Umbilical cord (tissue), 2 donors: Measurements from ENCODE around the gene MRO. TPM values are rescaled to one million over a fixed set of nuclear protein-coding genes. Genes with fewer than 3 reads are reported as not detected.
"Not testable (repeated sequence)": the region's sequence is repeated elsewhere in the genome, so short reads cannot be mapped to it uniquely, and the experiment has no call there.

Source experiments
- DNase-seq: peaks from one replicate; pipeline ENCODE4 v3.0.0-alpha.2; 2015; ENCODE audit warnings: low spot score
- total RNA-seq: library from RNA; depleted of rRNA; stranded (reverse); fragments of >200 nt; gene quantifications from one replicate; pipeline ENCODE4 v1.2.3, GENCODE V29; 2014; ENCODE audit warnings: low replicate concordance; ENCODE audit not compliant: insufficient read depth

The MRO gene
- total RNA-seq, 1 donor from 2014 or later = 1.9 TPM

DNA sequence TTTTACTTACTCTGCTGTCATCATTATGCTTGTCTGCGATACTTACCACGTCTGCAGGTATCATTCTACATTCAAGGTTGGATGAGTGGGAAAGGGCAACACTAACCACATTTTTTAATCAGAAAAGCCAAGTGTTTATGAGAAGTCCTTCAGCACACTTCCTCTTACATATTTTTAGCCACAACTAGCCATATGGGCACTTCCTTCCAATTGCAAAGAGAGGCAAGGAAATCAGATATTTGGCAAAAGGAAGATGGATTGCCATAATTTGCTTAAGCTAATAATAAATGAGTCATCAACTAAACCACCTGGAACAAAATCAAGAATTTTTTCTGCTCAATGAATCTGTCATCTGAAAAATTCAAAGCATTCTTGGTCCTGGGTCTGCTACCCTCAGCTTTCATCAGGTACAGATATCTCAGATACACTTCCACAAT lies 16.7 kb upstream of the MRO start:
- DNase-seq = peak; percentile 22

DNA sequence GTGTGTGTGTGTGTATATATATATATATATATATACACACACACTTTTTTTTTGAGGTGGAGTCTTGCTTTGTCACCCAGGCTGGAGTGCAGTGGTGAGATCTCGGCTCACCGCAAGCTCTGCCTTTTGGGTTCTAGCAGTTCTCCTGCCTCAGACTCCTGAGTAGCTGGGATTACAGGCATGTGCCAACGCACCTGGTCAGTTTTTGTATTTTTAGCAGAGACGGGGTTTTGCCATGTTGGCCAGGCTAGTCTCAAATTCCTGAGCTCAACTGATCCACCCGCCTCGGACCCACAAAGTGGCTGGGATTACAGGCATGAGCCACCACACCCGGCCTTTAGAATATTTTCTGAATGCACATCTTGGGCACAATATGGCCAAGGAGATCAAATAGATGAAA lies 13.7 kb upstream of the MRO start:
- not testable (repeated sequence) for DNase-seq

DNA sequence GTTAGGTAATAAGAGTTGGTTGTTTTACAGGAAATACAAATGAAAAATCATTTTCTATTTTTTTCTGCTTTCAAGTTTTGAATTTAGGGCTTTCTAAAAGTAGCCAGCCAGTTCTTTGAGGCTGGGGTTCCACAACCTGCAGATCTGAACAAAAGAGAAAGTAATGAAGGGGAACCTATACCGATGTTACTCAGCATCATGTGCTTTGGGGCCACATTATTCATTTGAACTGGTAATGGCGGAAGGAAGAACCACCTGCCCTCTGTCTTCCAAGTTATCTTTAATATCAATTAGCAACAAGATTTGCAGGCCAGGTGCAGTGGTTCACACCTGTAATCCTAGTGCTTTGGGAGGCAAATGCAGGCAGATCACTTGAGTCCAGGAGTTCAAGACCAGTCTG lies 12.9 kb upstream of the MRO start:
- DNase-seq = no peak

DNA sequence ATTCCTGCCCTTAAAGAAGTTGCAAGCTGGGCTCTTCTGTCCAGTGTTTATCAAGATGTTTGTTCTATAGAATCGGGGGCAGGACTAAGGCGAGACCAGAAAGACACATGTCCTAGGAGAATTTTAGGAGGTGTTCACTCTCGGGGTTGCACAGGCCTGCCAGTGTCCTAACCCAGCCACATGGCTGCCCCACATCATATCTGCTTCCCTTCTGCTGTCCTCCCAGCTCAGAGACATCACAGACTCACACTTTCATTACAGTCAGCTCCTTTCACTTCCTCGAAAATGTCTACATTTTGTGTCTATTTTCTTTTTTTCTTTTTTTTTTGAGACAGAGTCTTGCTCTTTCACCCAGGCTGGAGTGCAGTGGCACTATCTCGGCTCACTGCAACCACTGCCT lies 10.7 kb upstream of the MRO start:
- peak; percentile 28 for DNase-seq

DNA sequence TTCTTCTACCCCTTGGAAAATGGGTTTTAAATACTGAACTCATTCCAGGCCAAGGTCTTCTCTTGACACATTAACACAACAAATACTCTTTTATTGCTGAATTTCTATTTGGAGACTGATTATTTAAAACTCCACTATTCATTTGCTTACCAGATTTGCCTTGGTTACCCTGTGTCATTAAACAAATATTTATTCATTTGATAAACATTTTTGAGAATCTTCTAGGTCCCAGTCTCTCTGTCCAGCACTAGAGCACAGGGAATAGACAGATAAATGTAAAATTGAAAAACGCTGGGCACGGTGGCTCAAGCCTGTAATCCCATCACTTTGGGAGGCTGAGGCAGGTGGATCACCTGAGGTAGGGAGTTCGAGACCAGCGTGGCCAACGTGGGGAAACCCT lies 9.8 kb upstream of the MRO start:
- no peak for DNase-seq

DNA sequence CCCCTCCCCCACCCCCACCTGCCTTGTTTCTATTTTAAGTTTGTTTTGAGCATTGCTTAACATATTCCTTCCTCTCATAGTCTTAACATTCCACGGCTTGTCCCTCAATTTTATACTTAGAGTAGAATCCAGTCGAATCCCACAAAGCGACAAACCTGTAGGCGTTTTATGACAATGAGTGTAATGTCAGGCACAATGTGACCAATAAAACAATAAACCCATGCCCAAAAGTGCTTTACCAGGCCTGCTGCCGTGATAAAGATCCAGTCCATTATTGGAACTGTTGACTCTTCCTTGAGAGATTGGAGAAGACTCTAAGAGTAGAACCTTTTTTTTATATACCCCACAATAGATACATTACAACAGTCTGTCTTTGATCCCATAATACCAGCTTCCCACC lies 6.2 kb upstream of the MRO start:
- DNase-seq = no peak

DNA sequence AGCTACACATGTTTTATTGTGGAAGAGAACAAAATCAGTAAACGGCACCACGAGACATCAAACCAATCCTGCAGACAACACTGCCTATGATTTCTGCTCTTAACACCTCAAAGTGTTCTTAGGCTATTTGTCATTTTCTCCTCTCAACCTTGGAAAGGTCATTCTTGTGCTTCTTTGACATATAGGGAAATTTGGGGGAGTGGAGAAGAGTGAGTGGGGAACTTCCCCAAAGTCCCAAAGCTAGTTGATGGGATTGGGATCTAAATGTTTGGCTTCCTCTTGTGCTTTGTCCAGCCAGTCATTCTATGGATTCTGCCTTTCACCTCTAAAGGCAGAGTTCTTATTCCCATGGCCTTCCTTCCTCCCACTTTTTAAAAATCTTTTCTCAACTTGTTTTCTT lies 5.8 kb upstream of the MRO start:
- no peak for DNase-seq

DNA sequence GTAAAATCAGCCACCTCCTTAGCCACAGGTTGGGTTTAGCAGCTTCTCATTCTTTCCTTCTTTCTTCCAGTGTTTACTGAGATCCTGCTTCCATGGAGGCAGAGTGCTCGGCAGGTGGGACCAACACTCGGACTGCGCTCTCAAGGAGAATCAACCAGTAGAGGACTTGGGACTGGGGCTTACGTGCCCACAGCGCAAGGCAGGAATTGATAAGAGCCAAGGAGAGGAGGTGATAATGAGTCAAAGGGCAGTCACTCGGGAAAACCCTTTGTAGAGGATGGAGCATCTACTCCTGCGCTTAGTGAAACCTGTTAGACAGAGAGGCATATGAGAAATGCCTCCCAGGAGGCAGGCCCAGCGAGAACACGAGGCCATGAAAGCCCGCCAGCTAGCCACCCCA lies 2.9 kb upstream of the MRO start:
- DNase-seq = no peak

DNA sequence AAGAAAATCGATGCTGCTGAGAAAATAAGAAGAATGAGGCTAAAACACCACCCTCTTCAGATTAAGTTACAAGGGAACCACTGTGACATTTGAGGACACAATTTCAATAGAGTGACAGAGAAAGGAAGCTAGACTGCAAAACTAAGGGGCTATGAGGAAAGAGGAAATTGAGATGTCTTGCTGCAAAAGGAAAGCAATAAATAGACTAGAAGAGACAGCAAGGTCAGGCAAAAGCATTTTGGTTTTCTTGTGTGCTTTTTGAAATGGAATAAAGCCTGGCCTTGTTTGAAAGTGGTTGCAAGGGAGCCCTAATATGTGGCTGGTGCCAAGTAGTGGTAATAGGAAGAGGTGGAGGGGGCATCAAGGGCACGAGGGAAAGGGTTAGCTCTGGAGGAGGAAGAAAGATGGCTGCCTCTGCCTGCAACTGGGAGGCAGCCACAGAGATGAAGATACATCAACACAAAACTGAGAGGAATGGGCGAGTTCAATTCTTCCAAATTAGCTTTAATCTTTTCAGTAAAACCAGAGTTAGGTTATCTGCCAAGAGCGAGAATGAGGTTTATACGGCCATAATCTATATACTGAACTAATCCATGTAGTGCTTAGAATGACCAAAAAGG lies 1.2 kb upstream of the MRO start:
- peak; percentile 25 for DNase-seq

DNA sequence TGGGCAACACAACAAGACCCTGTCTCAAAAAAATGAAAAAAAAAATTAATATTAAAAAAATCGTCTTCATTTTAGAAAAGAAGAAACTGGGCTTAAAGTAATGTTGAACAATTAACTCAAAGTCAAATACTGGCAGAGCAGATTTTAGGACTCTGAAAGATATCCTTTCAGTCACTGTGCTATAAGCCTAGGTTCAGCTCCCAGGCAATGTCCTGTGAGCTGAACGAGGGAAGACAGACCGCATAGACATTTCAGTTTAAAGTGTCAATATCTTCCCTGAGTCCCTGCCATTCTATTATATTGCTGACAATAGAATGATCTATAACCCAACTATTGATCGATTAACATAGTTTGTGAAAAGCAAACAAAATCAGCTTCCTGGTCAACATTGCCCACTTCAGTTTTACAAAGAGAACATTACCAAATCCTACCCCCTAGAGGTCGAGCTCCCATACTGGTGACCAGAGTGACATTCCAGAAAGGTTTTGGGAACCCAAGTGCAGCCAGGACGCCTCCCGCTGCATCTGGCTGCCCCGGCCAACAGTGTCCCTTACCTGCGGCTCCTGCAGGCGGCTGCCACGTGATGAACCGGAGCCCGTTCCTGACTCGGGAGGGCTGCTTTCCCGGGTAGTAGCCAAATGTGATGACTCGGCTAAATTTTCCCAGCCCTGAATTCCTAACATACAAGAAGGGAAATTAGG lies 639 bp downstream of the MRO start:
- DNase-seq = peak; percentile 19

DNA sequence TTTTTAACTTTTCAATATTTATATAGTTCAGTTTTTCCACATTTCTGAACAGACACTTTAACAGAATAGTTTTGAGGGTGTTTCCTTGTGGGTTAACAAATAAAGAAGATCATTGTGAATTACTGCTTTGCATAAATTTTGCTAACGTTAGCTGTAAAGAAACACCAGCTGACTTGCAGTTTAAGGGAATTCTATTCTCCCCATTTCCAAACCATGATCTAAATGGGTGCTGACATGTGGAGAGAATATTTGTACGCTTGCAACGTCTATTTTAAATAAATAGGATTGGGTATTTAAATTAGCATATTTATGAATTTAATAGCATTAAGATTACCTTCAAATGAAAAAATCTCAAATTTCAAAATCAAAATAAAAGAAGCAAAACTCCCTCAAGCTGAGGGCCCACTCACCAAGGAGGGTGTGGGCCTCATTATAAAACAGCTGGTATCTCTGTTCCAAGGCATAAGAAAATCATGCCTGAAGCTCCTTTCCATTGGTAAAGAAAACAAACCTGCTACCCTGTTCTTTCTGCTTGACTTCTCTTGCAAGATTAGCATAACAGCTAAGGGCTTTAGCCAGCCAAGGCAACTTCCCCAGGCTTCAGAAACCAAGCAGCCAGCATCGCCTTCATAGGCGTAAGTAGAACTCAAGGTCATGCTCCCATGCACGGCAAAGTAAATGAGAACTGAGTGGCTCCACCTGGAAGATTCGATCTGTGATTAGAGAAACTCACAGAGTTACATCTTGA lies 3.2 kb downstream of the MRO start:
- DNase-seq = no peak

DNA sequence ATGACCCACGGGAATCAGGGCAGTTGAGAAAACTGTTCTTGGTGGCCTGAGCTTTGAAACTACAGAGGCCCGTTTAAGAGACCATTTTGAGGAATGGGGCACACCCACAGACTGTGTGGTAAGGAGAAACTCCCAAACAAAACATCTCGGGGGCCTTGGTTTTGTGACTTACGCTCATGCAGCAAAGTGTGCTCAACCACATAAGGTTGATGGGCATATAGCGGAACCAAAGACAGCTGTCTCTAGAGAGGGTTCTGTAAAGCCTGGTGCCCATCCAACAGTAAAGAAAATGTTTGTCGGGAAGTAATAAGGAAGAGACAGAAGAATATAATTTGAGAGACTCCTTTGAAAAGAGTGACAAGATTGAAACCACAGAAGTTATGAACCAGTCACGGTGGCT lies 5.4 kb downstream of the MRO start:
- no peak for DNase-seq

DNA sequence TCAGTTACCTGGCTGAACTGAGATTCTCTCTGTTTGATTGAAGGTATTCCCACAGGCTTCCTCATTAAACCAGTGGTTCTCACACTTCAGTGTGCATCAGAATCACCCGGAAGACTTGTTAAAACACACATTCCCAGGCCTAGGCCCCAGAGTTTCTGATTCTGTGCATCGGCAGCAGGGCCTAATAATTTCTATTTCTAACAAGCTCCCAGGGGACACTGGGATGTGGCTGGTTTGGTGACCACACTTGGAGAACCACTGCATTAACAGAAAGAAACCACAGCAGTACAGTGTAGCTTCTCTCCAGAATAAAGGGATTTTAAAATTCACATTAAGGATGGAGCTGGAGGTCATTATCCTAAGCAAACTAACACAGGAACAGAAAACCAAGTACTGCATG lies 6.5 kb downstream of the MRO start:
- DNase-seq = no peak

DNA sequence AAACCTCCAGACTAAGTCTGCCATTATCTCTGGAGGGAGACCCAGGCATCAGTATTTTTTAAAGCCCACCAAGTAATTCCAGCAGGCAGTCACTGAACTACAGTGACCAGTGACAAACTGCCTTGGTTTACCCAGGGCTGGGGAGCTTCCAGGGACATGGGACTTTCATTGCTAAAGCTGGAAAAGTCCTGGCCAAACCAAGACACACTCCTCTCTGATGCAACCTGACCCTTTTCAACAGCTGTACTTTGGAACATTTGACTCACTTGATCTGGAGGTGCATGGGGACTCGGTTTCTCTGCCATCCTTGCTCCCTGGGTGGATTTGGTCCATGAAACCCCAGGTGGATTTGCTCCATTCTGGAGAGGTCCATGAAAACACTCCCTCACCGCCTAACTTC lies 7.0 kb downstream of the MRO start:
- no peak for DNase-seq

DNA sequence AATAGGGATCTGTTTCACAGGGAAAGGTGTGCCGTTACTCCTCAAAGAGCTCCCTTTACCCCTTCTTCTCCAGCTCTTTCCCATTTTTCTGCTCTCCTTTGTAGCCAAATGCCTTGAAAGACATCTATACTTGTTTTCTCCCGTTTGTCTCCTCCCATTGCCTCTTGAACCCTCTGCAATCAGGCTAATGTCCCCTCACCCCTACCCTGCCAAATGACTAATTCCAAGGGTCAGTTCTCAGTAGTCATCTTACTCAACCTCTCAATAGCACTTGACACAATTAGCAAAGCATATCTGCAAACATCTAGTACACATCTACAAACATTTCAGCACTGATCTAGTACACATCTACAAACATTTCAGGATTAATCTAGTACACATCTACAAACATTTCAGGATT lies 12.6 kb downstream of the MRO start:
- DNase-seq = no peak

DNA sequence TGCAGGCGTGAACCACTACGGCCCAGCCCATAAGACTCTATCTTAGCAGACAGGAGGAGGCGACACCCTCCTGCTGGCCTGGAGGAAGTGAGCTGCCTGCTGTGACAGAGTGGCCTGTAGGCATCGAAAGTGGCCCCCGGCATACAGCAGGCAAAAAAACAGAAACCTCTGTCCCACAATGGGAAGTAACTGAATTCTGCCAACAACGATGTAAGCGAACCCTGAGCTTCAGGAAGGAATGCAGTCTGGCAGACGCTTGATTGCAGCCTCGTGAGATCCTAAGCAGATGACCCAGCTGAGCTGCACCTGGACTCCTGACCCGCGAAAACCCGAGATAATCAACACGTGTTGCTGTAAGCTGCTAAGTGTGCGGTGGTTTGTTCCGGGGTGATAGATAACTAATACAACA lies 13.6 kb downstream of the MRO start:
- DNase-seq = peak; percentile 40

DNA sequence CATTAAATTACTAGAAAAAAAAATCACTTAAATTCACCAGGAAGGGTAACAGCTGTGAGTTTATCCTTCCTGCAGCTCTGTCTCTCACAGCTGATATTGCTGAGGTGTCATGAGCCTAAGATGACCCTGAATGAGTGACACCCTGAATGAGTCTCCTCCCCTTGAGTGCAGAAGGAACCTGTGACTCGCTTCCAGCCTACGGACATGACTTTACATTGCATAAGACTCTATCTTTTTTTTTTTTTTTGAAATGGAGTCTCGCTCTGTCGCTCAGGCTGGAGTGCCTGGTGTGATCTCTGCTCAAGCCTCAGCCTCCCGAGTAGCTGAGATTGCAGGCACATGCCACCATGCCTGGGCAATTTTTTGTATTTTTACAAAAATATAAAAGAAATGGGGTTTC lies 14.1 kb downstream of the MRO start:
- no peak for DNase-seq

DNA sequence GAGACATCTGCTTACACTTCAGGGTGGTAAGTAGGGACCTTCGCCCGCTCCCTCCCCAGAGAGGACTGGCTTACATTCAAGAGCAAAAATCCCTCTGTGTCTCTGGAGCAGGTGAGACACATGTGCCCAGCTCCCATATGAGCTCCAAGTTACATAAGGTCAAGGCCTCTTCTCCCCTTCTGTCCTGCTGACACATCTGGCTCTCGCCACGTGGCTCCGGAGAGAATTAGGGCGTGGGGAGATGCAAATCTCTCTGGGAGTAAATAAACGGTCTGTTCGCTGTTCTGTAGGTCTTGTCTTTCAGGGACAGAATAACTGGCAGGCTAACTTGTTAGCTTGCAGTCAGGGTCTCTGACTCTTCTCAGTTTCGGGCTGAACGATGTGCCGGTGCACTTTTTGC lies 16.2 kb downstream of the MRO start:
- no peak for DNase-seq

DNA sequence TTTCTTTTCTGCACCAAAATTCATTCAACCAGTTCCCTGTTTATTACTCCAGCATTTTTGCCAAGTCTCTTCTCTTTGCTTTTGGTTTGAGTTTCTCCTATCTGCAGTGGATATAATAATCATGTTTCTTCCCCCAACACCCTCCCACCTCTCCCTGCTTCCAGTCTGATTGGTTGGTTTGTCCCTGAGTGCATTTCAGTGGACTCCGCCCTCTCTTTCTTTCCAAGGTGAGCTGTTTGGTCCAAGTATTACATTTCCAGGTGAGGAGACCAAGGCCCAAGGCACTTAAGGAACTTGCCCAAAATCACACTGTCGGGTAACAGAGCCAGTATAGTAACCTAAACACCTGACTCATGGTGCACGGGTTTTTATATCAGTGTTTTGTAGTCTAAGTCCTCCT lies 17.7 kb downstream of the MRO start:
- no peak for DNase-seq

DNA sequence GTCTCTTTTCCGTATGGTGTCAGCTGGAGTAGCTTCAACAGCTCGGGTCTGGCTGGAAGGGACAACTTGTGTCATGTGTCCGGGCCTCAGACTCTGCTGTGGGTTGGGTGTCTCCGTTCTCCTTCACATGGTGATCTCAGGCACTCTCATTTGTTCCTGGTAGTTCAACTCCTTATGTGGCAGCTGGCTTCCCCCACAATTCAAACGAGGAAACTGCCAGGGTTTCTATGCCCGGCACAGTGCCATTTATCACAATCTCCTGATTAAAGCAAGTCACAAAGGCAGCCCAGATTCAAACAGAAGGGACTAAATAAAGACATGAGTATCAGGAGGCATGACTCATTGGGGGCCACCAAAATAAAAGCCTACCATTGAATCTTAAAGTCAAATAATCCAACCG lies 22.7 kb downstream of the MRO start:
- no peak for DNase-seq

DNA sequence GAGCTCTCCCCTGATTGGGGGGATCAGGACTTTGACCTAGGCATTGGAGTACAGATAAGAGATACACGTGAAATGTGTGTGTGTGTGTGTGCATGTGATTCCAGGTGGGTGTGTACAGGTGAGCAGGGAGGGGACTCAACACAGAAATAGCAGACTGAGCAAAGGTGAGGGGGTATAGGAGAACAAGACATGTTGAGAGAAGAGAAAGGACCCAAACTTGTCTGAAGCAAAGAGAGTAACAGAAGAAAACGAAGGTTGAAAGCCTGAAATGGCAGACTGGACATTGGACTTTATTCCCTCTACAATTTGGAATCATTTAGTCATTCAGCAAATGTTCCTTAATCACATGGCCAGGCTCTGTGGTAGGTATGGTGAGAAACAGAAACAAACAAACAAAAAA lies 23.3 kb downstream of the MRO start:
- no peak for DNase-seq

DNA sequence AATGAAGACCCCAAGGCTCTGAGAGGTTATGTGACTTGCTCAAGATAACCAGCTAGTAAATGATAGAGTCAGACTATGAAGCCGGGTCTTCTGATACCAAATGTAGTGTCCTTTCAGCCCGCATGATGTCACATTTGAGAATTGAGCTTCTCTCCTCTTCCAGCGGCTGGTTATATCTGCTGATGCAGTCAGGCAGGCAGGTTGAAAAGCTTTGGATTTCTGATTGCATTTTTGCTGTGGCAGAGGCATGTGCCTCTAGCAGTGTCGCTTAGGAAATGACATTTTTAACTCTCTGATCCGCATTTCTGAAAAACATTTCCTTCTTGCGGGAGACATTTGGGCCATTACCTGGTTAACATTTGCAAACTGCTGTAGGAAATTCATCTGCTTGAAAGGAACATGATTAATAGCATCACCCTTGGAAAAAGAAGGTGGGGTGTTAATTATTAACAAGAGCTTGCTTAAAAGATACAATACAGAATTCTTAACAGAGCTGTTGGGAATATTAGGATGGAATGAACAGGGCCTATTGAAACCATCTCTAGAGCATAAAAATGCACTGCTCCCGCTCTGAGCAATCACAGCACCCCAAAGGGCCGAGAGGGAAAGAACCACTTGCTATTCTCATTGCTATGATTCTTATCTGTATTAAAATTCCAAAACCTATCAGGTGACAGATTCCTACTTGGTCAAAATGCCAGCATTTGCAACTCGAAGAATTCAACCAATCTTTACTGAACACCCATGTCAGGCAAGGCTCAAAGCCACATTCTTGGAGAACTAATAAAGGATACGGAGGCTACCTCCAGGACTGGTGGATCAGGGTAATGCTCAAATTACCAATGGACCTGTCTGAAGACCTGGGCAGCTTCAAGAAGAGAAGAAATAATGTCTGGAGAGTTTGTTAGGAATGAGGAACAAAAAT lies 25.9 kb downstream of the MRO start:
- DNase-seq = no peak
